Prostate gland (tissue), 2 donors: Measurements from ENCODE around the gene KIAA1191. TPM values are rescaled to one million over a fixed set of nuclear protein-coding genes. Genes with fewer than 3 reads are reported as not detected.
A peak's percentile ranks its signal among the peaks of the same experiment; 100 is the strongest.

Source experiments
- DNase-seq: peaks from one replicate; pipeline ENCODE4 v3.0.0-alpha.2; 2019; ENCODE audit warnings: low spot score
- H3K27ac ChIP-seq, 2 donors: fragments of 200-600 bp; sonication (generic); 2 replicates each; pipeline ENCODE4 v1.5.1; 2017 to 2019
- H3K27me3 ChIP-seq: fragments of 200-600 bp; sonication (generic); replicated peaks from 2 replicates; pipeline ENCODE4 v1.5.1; 2019; ENCODE audit not compliant: insufficient read depth
- H3K36me3 ChIP-seq, 2 donors: fragments of 200-600 bp; sonication (generic); 1 replicate in 1 of 2; 2 replicates in 1 of 2; pipeline versions ENCODE4 v1.5.1 to v1.8.1; 2017 to 2019
- H3K4me1 ChIP-seq: fragments of 200-600 bp; sonication (generic); replicated peaks from 2 replicates; pipeline ENCODE4 v1.5.1; 2019
- H3K4me3 ChIP-seq, 2 donors: fragments of 200-600 bp; sonication (generic); 2 replicates each; pipeline ENCODE4 v1.5.1; 2017 to 2019
- H3K9me3 ChIP-seq: fragments of 200-600 bp; sonication (generic); 2 replicates; pipeline ENCODE4 v1.5.1; 2017
- POLR2A ChIP-seq: fragments of 450-650 bp; IDR thresholded peaks from one replicate; pipeline ENCODE4 v1.6.1; 2016; ENCODE audit warnings: antibody characterized with exemption, mild to moderate bottlenecking
- POLR2AphosphoS5 ChIP-seq: sonication (generic); formaldehyde crosslinking; IDR thresholded peaks from one replicate; pipeline ENCODE4 v1.6.1; 2017; ENCODE audit warnings: antibody characterized with exemption
- WGBS: methylation state at CpG from one replicate; pipeline ENCODE4 v1.1.5; 2018; 5-methylcytosine and 5-hydroxymethylcytosine counted together
- intact Hi-C: fragments of 100-400 bp; cut with DNase I; formaldehyde crosslinking; loops from one replicate; pipeline ENCODE4 v1.14.2; 2022
- total RNA-seq, 2 donors: library from RNA; depleted of rRNA; stranded (reverse); fragments of >200 nt; gene quantifications; one replicate each; pipeline ENCODE4 v1.1.0, GENCODE V29; 2016
- TF ChIP-seq, protein P1 (sequence below), 4 experiments: fragments of 200-600 bp in 2 of 4; fragments of 450-650 bp in 2 of 4; sonication (generic) in 2 of 4; IDR thresholded peaks; 1 replicate in 3 of 4; 2 replicates in 1 of 4; pipeline ENCODE4 v1.5.1; 2016 to 2019; ENCODE audit warnings: antibody characterized with exemption in 4 of 4, mild to moderate bottlenecking in 2 of 4, moderate library complexity in 2 of 4

KIAA1191 gene
- total RNA-seq, 2 donors from 2014 or later = 107 to 119 TPM

GRCh38 chr5:176364765-176365350 is 3.3 kb upstream of the KIAA1191 start:
- Histone ChIP-seq H3K36me3 (no peaks in the 10 kb centered on the region), H3K4me3 (peak overlapping the region; percentile 63 to 65), H3K4me1 (no peaks in the 10 kb centered on the region), H3K27ac (peak overlapping the region; percentile 56 to 75), H3K9me3 (no peaks in the 10 kb centered on the region), H3K27me3 (no peaks in the 10 kb centered on the region)
- TF ChIP-seq POLR2AphosphoS5 (no peak), POLR2A (no peak)
- TF ChIP-seq, protein P1, sequence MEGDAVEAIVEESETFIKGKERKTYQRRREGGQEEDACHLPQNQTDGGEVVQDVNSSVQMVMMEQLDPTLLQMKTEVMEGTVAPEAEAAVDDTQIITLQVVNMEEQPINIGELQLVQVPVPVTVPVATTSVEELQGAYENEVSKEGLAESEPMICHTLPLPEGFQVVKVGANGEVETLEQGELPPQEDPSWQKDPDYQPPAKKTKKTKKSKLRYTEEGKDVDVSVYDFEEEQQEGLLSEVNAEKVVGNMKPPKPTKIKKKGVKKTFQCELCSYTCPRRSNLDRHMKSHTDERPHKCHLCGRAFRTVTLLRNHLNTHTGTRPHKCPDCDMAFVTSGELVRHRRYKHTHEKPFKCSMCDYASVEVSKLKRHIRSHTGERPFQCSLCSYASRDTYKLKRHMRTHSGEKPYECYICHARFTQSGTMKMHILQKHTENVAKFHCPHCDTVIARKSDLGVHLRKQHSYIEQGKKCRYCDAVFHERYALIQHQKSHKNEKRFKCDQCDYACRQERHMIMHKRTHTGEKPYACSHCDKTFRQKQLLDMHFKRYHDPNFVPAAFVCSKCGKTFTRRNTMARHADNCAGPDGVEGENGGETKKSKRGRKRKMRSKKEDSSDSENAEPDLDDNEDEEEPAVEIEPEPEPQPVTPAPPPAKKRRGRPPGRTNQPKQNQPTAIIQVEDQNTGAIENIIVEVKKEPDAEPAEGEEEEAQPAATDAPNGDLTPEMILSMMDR (IDR thresholded peaks at IDR 0.05) = no peak
- no peak for DNase-seq
- WGBS = 22% methylated on average over 26 of the region's 28 CpGs
- intact Hi-C loops = no loop called here

DNA sequence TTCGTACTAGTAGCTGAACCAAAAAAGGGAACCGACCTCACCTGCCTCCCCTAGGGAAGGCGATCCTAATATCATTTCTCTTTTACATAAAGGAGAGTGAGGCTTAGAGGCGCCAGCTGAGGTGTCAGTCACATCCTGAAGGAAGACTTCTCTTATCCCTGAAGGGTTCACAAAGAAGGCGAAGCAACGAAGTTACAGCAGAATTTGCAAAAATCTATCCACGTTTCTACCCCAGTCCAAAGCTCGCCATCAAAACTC is 598 bp upstream of the KIAA1191 start:
- H3K36me3 ChIP-seq = no peaks in the 10 kb centered on the region
- H3K27ac ChIP-seq = no peak overlapping the region
- no peaks in the 10 kb centered on the region for H3K27me3 ChIP-seq
- H3K4me1 ChIP-seq = peaks cover 4% of the 10 kb centered on the region
- TF ChIP-seq POLR2AphosphoS5 (no peak), POLR2A (no peak)
- TF ChIP-seq, protein P1 (IDR thresholded peaks at IDR 0.05) = no peak
- intact Hi-C loops = no loop called here
- WGBS = 77% methylated on average over 8 of the region's 8 CpGs
- no peak for DNase-seq
- H3K9me3 ChIP-seq = no peaks in the 10 kb centered on the region
- H3K4me3 ChIP-seq = peak overlapping the region; percentile 74 to 98

GRCh38 chr5:176360894-176361436 is 599 bp downstream of the KIAA1191 start:
- Histone ChIP-seq H3K27ac (peak overlapping the region; percentile 81 to 85), H3K27me3 (no peaks in the 10 kb centered on the region), H3K36me3 (no peaks in the 10 kb centered on the region), H3K9me3 (no peaks in the 10 kb centered on the region), H3K4me3 (peak overlapping the region; percentile 74 to 98), H3K4me1 (peaks cover 4% of the 10 kb centered on the region)
- WGBS = 1% methylated on average over 27 of the region's 27 CpGs
- no peak for DNase-seq
- intact Hi-C loops = no loop called here
- TF ChIP-seq POLR2A (no peak), POLR2AphosphoS5 (no peak)
- TF ChIP-seq, protein P1 (IDR thresholded peaks at IDR 0.05) = no peak

DNA sequence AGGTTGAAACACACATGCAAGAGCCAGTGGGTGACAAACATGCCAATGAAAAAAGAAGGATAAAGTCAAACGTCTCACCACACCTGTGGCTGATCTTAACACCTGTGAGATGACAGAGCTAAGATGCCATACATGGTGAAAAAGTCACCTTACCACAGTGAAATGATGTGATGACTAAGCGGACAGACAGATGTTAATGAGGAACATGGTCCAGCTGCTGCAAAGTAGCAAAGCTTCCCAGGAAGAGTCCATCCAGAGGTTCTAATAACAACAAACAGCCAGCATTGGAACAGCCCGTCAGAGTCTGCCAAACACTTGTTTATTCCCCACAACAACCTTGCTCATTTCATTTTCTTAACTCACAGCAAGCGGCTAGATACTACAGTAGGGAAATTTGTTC is 1.9 kb downstream of the KIAA1191 start:
- no peaks in the 10 kb centered on the region for H3K27me3 ChIP-seq
- TF ChIP-seq, protein P1 (IDR thresholded peaks at IDR 0.05) = no peak
- TF ChIP-seq POLR2AphosphoS5 (no peak), POLR2A (no peak)
- WGBS = 33% methylated on average over 4 of the region's 4 CpGs
- no peak for DNase-seq
- H3K27ac ChIP-seq = no peak overlapping the region
- no peaks in the 10 kb centered on the region for H3K36me3 ChIP-seq
- no peaks in the 10 kb centered on the region for H3K9me3 ChIP-seq
- H3K4me1 ChIP-seq = peaks cover 4% of the 10 kb centered on the region
- no peak overlapping the region for H3K4me3 ChIP-seq
- intact Hi-C loops = no loop called here

- Histone ChIP-seq H3K27ac (no peak overlapping the region), H3K27me3 (no peaks in the 10 kb centered on the region), H3K9me3 (no peaks in the 10 kb centered on the region), H3K4me3 (no peak overlapping the region), H3K4me1 (peaks cover 4% of the 10 kb centered on the region), H3K36me3 (peaks cover 0 to 5% of the 10 kb centered on the region in 2 donors)
- TF ChIP-seq POLR2AphosphoS5 (no peak), POLR2A (no peak)
- TF ChIP-seq, protein P1 (IDR thresholded peaks at IDR 0.05) = no peak
- intact Hi-C loops = no loop called here
- DNase-seq = no peak
- WGBS = 92% methylated on average over 3 of the region's 3 CpGs
Observed at GRCh38 chr5:176356179-176356566, 5.4 kb downstream of the KIAA1191 start.
